Body of pancreas (tissue), 4 donors: ENCODE results near the gene LINC01488. TPM values are rescaled to one million over a fixed set of nuclear protein-coding genes. Genes with fewer than 3 reads are reported as not detected.

Experiments
- ATAC-seq: fragments of 150-250 bp; one replicate; pipeline ENCODE4 v1.9.1; 2016
- DNase-seq, 4 donors: peaks; one replicate each; pipeline ENCODE4 v3.0.0-alpha.2; 2019
- H3K27ac ChIP-seq, 4 donors: fragments of 200-600 bp; sonication (generic); 1 replicate in 3 of 4; 2 replicates in 1 of 4; pipeline versions ENCODE4 v1.5.1 to v1.6.1; 2016 to 2019; ENCODE audit warnings: mild to moderate bottlenecking in 1 of 4, mixed read lengths in 1 of 4, moderate library complexity in 1 of 4
- H3K27me3 ChIP-seq, 2 donors: fragments of 200-600 bp; sonication (generic); one replicate each; pipeline ENCODE4 v1.6.0; 2016; ENCODE audit warnings: mild to moderate bottlenecking in 1 of 2
- H3K36me3 ChIP-seq, 2 donors: fragments of 200-600 bp; sonication (generic); replicated peaks in 1 of 2; 2 replicates each; pipeline ENCODE4 v1.5.1; 2016; ENCODE audit warnings: low read depth in 2 of 2; ENCODE audit not compliant: insufficient read depth in 1 of 2
- H3K4me1 ChIP-seq: fragments of 200-600 bp; sonication (generic); one replicate; pipeline ENCODE4 v1.6.0; 2016
- H3K4me3 ChIP-seq, 2 donors: fragments of 200-600 bp; sonication (generic); 1 replicate in 1 of 2; 2 replicates in 1 of 2; pipeline ENCODE4 v1.5.1; 2016 to 2019
- H3K9me3 ChIP-seq, 3 donors: fragments of 200-600 bp; sonication (generic); 1 replicate in 2 of 3; 2 replicates in 1 of 3; pipeline ENCODE4 v1.5.1; 2016
- POLR2A ChIP-seq, 3 donors: fragments of 450-650 bp; IDR thresholded peaks; one replicate each; pipeline ENCODE4 v1.6.1; 2016; ENCODE audit warnings: antibody characterized with exemption in 3 of 3, mild to moderate bottlenecking in 2 of 3
- WGBS, 2 donors: methylation state at CpG; one replicate each; pipeline ENCODE4 v1.1.5; 2017; 5-methylcytosine and 5-hydroxymethylcytosine counted together
- intact Hi-C: fragments of 100-400 bp; cut with DNase I; formaldehyde crosslinking; loops from one replicate; pipeline ENCODE4 v1.15.1; 2023
- total RNA-seq, 2 donors: library from RNA; depleted of rRNA; stranded (reverse); fragments of >200 nt; gene quantifications; one replicate each; pipeline ENCODE4 v1.1.0, GENCODE V29; 2016
- TF ChIP-seq, protein P1 (sequence below), 7 experiments: fragments of 450-650 bp in 4 of 7; fragments of 200-600 bp in 3 of 7; sonication (generic) in 3 of 7; IDR thresholded peaks; one replicate each; pipeline ENCODE4 v1.5.1; 2016 to 2019; ENCODE audit warnings: antibody characterized with exemption in 7 of 7

Gene LINC01488
- total RNA-seq, 2 donors from 2014 or later, result not detected

DNA sequence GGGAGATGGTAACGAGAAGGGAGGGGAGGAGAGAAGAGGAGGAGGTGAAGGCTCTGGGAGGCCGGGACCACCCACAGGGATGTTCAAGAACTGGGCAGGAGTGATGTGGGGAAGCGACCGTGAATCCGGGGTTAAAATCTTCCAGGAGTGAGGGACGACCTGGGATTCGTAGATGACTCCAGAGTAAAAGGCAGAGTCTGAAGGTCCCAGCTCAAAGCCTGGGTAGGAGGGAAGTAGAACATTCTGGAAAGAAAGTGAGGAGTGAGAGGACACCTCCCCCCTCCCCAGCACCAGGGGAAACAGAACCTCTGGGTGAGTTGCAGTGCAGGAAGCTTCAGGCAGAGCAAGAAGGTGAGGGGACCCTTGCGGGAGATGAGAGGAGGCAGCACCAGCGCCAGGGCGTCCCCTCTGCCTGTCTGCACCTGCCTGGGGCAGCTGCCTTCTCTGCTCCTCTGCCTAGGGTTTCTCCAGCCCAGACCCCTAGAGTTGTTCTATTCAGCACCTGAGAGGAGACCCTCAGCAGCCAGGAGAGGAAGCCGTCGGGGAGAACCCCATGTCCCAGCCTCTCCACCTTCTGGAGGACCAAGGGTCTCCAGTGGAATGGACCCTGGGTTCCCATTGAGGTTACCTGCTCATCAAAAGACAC lies 49.7 kb downstream of the LINC01488 start:
- Histone ChIP-seq H3K27ac (no peak overlapping the region), H3K4me1 (no peaks in the 10 kb centered on the region), H3K9me3 (no peaks in the 10 kb centered on the region), H3K27me3 (no peaks in the 10 kb centered on the region), H3K36me3 (no peaks in the 10 kb centered on the region), H3K4me3 (no peak overlapping the region)
- DNase-seq, result no peak
- WGBS, 2 donors, result 65 to 76% methylated on average over 10 to 12 of the region's 12 CpGs
- no peak for ATAC-seq
- intact Hi-C loops, result no loop called here
- TF ChIP-seq, protein P1, sequence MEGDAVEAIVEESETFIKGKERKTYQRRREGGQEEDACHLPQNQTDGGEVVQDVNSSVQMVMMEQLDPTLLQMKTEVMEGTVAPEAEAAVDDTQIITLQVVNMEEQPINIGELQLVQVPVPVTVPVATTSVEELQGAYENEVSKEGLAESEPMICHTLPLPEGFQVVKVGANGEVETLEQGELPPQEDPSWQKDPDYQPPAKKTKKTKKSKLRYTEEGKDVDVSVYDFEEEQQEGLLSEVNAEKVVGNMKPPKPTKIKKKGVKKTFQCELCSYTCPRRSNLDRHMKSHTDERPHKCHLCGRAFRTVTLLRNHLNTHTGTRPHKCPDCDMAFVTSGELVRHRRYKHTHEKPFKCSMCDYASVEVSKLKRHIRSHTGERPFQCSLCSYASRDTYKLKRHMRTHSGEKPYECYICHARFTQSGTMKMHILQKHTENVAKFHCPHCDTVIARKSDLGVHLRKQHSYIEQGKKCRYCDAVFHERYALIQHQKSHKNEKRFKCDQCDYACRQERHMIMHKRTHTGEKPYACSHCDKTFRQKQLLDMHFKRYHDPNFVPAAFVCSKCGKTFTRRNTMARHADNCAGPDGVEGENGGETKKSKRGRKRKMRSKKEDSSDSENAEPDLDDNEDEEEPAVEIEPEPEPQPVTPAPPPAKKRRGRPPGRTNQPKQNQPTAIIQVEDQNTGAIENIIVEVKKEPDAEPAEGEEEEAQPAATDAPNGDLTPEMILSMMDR (IDR thresholded peaks at IDR 0.05), result no peak
- TF ChIP-seq POLR2A (IDR thresholded peaks at IDR 0.05), result no peak

DNA sequence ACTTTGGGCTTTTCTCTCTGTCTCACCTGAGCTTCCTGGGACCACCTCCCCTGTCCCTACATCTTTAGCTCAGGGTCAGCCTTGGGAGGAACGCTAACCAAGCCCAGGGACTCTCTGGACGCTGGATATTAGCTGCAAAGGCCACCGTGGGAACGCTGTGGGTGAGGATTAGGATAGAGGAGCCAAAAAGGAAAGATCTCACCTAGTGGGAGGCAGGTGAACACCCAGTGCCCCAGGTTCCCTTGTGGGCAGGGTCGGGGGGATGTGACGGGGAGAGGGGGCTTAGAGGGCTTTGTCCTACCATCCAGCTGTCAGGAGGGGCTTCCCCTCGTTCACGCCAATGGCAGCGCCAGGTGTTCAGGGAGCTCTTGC lies 50.2 kb downstream of the LINC01488 start:
- H3K4me1 ChIP-seq, result no peaks in the 10 kb centered on the region
- TF ChIP-seq, protein P1 (IDR thresholded peaks at IDR 0.05), result no peak
- TF ChIP-seq POLR2A (IDR thresholded peaks at IDR 0.05), result no peak
- no peak overlapping the region for H3K4me3 ChIP-seq
- no peaks in the 10 kb centered on the region for H3K36me3 ChIP-seq
- WGBS, 2 donors, result 72 to 86% methylated on average over 9 of the region's 9 CpGs
- DNase-seq (no peak), ATAC-seq (no peak)
- intact Hi-C loops, result no loop called here
- no peaks in the 10 kb centered on the region for H3K27me3 ChIP-seq
- H3K9me3 ChIP-seq, result no peaks in the 10 kb centered on the region
- no peak overlapping the region for H3K27ac ChIP-seq

DNA sequence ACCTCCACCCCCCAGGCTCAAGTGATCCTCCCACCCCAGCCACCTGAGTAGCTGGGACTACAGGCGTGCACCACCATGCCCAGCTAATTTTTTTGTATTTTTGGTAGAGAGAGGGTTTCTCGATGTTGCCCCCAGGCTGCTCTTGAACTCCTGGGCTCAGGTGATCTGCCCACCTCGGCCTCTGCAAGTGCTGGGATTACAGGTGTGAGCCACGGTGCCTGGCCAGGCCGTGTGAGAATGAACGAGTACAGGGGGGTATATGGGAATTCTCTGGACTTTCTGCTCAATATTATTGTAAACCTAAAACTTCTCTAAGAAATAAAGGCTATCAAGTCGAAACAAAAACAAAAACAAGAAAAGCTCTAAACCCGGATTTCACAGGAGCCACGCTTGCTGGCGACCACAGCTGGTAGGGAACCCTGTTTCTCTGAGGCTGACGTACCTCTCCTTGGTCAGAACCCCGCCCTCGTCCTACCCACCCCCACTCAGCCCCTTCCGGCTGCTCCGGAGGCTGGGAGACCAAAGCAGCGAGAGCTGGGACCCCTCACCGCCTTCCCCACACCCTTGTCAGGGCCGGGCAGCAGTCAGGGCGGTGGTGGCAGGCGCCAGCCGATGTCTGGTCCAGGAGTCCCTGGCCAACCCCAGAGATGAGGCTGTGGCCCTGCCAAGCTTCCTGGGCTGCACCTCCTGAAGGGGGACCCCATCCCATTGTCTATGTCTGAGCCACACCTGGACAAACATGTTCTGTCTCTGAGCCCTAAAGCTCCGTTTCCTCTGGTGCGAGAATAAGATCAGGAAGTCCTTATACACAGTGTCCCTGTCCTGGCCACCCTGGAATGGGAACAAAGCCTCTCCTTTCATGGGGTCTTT lies 52.1 kb downstream of the LINC01488 start:
- WGBS, 2 donors, result 73 to 75% methylated on average over 17 to 21 of the region's 23 CpGs
- Histone ChIP-seq H3K36me3 (no peaks in the 10 kb centered on the region), H3K4me3 (no peak overlapping the region), H3K27ac (no peak overlapping the region), H3K27me3 (no peaks in the 10 kb centered on the region), H3K4me1 (no peaks in the 10 kb centered on the region), H3K9me3 (no peaks in the 10 kb centered on the region)
- ATAC-seq (no peak), DNase-seq (no peak)
- TF ChIP-seq POLR2A (IDR thresholded peaks at IDR 0.05), result no peak
- TF ChIP-seq, protein P1 (IDR thresholded peaks at IDR 0.05), result no peak
- intact Hi-C loops, result no loop called here

DNA sequence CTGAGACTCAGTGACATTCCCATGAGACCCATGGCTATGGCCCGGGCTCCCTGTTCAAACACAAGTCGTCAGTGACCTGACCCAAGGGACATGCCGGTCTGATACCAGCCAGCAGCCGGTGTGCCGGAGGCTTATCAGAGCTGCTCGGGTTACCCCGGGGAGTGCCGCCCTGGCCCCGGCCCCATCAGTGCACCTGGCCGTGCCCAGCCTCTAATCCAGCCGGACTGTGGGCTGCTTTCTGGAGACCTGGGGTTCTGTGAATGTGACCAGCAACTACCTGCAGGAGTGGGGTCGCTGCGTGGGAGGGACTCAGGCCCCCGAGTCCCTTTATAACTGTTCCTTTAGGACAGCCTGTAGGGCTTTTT lies 52.7 kb downstream of the LINC01488 start:
- ATAC-seq (no peak), DNase-seq (peak in 2 of 4 donors; percentile 8 to 40)
- Histone ChIP-seq H3K9me3 (no peaks in the 10 kb centered on the region), H3K36me3 (no peaks in the 10 kb centered on the region), H3K27me3 (no peaks in the 10 kb centered on the region), H3K4me1 (no peaks in the 10 kb centered on the region), H3K27ac (no peak overlapping the region), H3K4me3 (no peak overlapping the region)
- intact Hi-C loops, result no loop called here
- TF ChIP-seq POLR2A (IDR thresholded peaks at IDR 0.05), result no peak
- TF ChIP-seq, protein P1 (IDR thresholded peaks at IDR 0.05), result no peak
- WGBS, 2 donors, result 40 to 48% methylated on average over 3 to 14 of the region's 14 CpGs
